Daoy (cell line): Measurements from ENCODE around the gene KRTAP9-6. TPM values are rescaled to one million over a fixed set of nuclear protein-coding genes. Genes with fewer than 3 reads are reported as not detected.
"Not testable (repeated sequence)": the region's sequence is repeated elsewhere in the genome, so short reads cannot be mapped to it uniquely, and the experiment has no call there.

Experiments
- DNase-seq: peaks from one replicate; pipeline ENCODE4 v3.0.0-alpha.2; 2015; ENCODE audit warnings: low read depth
- total RNA-seq: library from RNA; depleted of rRNA; stranded (reverse); fragments of >200 nt; shearing (Covaris generic); gene quantifications from 2 replicates; pipeline ENCODE4 v1.2.3, GENCODE V29; 2014; rRNA removed

KRTAP9-6 gene, protein sequence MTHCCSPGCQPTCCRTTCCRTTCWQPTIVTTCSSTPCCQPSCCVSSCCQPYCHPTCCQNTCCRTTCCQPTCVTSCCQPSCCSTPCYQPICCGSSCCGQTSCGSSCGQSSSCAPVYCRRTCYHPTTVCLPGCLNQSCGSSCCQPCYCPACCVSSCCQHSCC
- total RNA-seq: not detected in 2 replicates

DNA sequence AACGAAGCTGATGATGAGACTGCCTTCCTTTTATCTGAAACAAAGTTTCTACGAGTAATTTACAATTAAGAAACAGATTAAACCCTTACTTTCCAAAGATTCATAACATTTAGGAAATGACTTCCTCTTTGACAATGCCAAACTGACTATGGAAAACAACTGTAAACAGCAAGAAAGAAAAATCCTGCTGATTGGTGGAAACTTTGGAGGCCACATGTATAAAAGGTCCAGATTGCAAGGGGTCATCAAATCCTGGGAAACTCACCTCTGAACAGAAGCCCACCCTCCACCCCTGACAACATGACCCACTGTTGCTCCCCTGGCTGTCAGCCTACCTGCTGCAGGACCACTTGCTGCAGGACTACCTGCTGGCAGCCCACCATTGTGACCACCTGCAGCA, at the start of gene KRTAP9-6:
Gene KRTAP9-6 (plus strand): TSS at position 301 of the 400 bp plus-strand sequence. CDS start 0 bp downstream, at position 301.
- no peak for DNase-seq

DNA sequence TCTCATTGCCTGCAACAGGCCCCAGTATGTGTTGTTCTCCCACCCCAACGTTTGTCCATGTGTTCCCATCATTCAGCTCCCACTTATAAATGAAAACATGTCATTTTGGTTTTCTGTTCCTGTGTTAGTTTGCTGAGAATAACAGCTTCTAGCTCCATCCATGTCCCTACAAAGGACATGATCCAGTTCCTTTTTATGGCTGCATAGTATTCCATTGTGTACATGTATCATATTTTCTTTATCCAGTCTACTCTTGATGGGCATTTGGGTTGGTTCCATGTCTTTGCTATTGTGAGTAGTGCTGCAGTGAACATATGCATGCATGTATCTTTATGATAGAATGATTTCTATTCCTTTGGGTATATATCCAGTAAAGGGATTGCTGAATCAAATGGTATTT, 49.5 kb upstream of the KRTAP9-6 start:
- DNase-seq: no peak

DNA sequence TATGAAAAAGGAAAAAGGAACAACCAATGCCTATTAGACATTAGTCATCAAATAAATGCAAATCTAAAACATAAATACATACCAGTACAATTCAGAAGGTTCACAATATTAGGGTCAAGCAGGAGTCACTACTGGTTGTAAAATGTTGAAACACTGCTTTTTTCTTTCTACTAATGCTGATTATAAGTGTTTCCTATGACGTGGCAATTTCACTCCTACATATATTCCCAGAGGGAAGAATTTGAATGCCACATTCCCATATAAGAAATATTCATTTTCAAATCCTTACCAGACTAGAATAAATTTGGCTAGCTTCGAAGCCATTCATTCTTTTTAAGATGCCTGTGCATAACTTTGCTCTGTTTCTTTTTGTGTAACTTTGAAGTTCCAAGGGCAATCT, 41.4 kb upstream of the KRTAP9-6 start:
- no peak for DNase-seq

DNA sequence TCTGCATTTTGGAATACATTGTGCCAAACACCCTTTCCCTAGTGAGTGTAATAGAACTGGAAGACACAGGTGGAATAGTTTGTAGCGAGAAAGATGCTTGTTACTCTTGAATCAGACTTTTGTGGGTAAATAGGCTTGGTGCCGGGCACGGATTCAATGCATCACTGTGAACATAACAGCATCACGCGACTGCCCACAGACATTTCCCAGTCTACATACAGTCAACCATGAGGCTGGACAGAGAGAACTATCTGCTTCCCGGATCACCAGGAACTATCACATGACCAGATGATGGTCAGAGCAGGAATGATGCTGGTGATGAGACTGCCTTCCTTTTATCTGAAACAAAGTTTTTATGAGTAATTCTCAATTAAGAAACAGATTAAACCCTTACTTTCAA, 39.1 kb upstream of the KRTAP9-6 start:
- DNase-seq: no peak

DNA sequence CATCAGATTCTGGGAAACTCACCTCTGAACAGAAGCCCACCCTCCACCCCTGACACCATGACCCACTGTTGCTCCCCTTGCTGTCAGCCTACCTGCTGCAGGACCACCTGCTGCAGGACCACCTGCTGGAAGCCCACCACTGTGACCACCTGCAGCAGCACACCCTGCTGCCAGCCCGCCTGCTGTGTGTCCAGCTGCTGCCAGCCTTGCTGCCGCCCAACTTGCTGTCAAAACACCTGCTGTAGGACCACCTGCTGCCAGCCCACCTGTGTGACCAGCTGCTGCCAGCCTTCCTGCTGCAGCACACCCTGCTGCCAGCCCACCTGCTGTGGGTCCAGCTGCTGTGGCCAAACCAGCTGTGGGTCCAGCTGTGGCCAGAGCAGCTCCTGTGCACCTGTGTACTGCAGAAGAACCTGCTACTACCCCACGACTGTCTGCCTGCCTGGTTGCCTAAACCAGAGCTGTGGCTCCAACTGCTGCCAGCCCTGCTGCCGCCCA, 38.5 kb upstream of the KRTAP9-6 start, which contains the start of gene KRTAP9-2:
Gene KRTAP9-2 (plus strand): TSS at position 51 of the 498 bp plus-strand sequence. CDS start 7 bp downstream, at position 58.
- not testable (repeated sequence) for DNase-seq

DNA sequence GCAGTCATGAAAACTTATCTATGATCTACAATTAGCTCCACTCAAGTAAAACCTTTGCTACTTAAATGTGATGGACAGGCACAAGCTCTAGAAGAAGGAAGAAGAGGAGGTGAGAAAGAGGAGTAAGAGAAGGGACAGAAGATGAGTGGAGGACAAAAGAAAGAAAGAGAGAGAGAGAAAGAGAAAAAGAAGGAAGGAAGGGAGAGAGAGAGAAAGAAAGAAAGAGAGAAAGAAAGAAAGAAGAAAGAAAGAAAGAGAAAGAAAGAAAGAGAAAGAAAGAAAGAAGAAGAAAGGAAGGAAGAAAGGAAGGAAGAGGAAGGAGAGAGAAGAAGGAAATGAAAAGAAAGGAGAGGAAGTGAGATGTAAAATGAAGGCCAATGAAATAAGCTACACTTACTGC, 35.1 kb upstream of the KRTAP9-6 start:
- DNase-seq: no peak

DNA sequence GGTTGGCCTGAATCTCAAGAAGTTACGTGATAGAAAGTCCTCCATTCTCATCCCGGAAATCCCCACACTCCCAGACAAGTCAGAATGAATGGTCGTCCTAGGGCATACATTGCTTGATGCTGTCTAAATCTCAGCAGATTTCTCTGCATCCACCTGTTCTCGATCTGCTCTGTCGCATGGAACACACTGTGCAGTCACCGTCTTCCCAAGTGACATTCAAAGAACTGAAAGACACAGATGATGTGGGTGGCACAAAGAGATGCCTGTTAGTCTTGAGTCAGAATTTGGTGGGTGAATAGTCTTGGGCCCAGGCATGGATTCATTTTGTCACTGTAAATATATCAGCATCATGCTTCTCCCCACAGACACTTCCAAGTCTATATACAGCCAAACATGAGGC, 33.4 kb upstream of the KRTAP9-6 start:
- no peak for DNase-seq

DNA sequence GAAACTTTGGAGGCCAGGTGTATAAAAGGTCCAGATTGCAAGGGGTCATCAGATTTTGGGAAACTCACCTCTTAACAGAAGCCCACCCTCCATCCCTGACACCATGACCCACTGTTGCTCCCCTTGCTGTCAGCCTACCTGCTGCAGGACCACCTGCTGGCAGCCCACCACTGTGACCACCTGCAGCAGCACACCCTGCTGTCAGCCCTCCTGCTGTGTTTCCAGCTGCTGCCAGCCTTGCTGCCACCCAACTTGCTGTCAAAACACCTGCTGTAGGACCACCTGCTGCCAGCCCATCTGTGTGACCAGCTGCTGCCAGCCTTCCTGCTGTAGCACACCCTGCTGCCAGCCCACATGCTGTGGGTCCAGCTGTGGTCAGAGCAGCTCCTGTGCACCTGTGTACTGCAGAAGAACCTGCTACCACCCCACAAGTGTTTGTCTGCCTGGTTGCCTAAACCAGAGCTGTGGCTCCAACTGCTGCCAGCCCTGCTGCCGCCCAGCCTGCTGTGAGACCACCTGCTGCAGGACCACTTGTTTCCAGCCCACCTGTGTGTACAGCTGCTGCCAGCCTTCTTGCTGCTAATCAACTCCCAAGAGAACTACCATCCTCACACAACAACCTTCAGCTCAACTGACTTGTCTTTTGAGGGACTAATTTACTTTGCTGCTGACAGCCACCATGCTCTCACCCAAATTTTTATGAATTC, 32.6 kb upstream of the KRTAP9-6 start, which contains the start of gene KRTAP9-3:
Gene KRTAP9-3 (plus strand): TSS at position 51 of the 707 bp plus-strand sequence. CDS start 53 bp downstream, at position 104.
- DNase-seq: not testable (repeated sequence)

DNA sequence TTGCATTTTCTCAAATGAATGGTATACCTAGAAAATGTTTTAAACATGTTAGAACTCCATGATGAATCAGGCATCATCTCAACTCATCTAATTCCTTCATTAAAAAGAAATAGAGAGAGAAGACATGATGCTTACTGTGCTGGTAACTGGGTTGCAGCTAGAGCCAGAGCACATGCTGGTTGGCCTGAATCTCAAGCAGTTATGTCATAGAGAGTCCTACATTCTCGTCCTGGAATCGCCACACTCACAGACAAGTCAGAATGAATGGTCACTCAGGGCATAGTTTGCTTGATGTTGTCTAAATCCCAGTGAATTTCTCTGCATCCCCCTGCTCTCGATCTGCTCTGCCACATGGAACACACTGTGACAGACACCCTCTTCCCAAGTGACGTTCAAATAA, 28.1 kb upstream of the KRTAP9-6 start:
- not testable (repeated sequence) for DNase-seq

DNA sequence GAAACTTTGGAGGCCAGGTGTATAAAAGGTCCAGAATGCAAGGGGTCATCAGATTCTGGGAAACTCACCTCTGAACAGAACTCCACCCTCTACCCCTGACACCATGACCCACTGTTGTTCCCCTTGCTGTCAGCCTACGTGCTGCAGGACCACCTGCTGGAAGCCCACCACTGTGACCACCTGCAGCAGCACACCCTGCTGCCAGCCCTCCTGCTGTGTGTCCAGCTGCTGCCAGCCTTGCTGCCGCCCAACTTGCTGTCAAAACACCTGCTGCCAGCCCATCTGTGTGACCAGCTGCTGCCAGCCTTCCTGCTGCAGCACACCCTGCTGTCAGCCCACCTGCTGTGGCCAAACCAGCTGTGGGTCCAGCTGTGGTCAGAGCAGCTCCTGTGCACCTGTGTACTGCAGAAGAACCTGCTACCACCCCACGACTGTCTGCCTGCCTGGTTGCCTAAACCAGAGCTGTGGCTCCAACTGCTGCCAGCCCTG, 27.2 kb upstream of the KRTAP9-6 start, which contains the start of gene KRTAP9-8:
Gene KRTAP9-8 (plus strand): TSS at position 51 of the 489 bp plus-strand sequence. CDS start 53 bp downstream, at position 104.
- not testable (repeated sequence) for DNase-seq

DNA sequence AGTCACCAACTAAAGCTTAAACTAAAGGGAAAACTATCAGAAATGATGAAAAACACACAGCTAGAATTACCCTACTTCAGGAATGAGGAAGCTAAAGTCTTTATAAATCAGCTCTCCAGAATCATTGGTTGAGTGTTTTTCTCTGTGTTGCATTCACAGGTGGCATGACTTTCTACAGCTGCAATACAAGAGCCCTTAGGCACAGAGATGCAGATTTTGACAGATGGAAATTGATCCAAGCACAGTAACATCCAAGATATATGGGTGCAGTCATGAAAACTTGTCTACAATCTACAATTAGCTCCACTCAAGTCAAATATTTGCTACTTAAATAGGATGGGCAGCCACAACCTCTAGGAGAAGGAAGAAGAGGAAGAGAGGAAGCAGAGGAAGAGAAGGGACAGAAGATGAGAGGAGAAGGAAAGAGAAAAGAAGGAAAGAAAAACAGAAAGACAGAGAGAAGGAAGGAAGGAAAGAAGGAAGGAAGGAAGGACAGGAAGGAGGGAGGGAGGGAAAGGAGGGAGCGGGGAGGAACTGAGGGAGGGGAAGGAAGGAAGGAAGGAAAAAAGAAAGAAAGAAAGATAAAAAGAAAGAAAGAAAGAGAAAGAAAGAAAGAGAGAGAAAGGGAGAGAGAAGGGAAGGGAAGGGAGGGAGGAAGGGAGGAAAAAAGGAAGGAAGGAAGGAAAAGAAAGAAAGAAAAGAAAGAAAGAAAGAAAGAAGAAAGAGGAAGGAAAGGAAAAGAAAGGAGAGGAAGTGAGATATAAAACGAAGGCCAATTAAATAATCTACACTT, 18.0 kb upstream of the KRTAP9-6 start:
- DNase-seq: not testable (repeated sequence)

DNA sequence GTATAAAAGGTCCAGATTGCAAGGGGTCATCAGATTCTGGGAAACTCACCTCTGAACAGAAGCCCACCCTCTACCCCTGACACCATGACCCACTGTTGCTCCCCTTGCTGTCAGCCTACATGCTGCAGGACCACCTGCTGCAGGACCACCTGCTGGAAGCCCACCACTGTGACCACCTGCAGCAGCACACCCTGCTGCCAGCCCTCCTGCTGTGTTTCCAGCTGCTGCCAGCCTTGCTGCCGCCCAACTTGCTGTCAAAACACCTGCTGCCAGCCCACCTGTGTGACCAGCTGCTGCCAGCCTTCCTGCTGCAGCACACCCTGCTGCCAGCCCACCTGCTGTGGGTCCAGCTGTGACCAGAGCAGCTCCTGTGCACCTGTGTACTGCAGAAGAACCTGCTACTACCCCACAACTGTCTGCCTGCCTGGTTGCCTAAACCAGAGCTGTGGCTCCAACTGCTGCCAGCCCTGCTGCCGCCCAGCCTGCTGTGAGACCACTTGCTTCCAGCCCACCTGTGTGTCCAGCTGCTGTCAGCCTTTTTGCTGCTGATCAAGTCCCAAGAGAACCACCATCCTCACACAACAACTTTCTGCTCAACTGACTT, 15.4 kb upstream of the KRTAP9-6 start, which contains the start of gene KRTAP9-4:
Gene KRTAP9-4 (plus strand): TSS at position 51 of the 604 bp plus-strand sequence. CDS start 34 bp downstream, at position 85.
- not testable (repeated sequence) for DNase-seq

DNA sequence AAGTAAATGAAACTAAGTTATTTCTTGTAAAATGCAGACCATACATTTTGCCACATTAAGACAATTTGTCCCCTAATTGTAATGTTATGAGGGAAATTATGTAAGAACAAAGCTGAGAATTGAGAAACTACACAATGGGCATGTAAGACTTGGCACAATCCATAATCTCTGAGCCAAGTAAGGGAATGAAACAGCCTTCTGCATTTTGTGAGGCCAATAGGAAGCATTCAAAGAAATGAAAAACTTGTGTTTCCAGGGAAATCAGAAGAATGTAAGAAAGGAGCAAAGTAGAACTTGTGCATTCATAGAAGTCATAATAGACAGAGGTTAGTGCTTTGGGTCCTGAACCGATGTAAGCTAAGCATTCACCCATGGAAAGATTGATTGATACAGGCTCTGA, 13.9 kb upstream of the KRTAP9-6 start:
- no peak for DNase-seq

DNA sequence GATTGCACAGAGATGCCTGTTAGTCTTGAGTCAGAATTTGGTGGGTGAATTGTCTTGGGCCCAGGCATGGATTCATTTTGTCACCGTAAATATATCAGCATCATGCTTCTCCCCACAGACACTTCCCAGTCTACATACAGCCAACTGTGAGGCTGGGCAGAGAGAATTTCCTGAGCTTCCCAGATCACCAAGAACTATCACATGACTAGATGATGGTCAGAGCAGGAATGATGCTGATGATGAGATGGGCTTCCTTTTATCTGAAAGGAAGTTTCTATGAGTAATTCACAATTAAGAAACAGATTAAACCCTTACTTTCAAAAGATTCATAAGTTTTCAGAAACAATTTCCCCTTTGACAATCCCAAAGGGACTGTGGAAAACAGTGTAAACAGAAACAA, 10.3 kb upstream of the KRTAP9-6 start:
- DNase-seq: no peak

DNA sequence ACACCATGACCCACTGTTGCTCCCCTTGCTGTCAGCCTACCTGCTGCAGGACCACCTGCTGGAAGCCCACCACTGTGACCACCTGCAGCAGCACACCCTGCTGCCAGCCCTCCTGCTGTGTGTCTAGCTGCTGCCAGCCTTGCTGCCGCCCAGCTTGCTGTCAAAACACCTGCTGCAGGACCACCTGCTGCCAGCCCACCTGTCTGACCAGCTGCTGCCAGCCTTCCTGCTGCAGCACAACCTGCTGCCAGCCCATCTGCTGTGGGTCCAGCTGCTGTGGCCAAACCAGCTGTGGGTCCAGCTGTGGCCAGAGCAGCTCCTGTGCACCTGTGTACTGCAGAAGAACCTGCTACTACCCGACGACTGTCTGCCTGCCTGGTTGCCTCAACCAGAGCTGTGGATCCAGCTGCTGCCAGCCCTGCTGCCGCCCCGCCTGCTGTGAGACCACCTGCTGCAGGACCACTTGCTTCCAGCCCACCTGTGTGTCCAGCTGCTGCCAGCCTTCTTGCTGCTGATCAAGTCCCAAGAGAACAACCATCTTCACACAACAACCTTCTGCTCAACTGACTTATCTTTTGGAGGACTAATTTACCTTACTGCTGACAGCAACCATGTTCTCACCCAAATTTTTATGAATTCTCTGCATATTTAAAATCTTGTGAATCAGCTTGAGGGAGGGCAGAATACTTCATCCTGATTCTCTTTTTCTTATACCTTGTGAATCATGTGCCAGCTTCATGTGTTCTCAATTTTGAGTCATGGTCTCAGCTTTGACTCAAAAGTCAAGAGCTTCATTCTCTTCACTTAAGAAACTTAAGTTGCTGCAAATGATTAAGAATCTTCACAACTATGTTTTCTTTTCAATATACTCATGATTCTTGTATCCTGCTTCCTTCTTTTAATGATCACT, 9.5 kb upstream of the KRTAP9-6 start, which contains the start of gene KRTAP9-9:
Gene KRTAP9-9 (plus strand): TSS at position 4 of the 910 bp plus-strand sequence.
- DNase-seq: not testable (repeated sequence)

DNA sequence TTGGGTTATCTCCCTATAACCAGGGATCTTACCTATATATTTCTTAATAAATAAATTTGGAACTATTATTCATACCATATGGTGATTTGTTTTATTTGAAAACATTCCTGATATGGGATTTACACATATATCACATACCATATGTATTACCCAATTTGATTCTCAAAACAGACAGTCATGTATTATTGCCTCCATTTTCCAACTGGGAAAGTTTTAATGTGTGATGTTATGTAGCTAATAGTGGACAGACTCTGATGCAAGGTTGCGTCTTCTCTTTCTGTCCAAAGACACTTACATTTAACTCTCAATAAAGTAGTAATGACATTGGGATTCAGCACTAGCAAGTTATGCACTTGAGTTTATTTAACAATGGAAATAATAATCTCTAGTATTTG, 8.9 kb upstream of the KRTAP9-6 start:
- DNase-seq: no peak

DNA sequence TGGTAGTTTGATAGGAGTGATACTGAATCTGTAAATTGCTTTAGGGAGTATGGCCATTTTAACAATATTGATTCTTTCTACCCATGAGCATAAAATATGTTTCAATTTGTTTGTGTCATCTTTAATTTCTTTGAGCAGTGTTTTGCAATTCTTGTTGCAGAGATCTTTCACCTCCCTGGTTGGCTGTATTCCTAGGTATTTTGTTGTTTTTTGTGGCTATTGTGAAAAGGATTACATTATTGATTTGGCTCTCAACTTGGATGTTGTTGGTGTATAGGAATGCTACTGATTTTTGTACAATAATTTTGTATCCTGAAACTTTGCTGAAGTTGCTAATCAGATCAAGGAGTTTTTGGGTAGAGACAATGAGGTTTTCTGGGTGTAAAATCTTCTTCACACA, 6.8 kb upstream of the KRTAP9-6 start:
- no peak for DNase-seq

DNA sequence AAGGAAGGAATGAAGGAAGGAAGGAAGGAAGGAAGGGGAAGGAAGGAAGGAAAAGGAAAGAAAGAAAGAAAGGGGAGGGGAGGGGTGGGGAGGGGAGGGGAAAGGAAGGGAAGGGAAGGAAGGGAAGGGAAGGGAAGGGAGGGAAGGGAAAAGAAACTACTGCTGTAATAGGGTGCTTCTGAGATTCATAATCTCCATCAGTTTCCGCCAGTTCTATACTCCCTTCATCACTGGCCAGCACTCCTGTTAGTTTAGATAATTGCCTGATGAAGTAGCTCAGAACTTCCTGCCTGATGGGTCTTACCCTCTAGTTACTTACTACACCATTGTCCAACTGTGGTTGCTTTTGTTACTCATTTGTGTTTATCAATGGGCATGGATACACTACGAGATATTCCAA, 2.0 kb upstream of the KRTAP9-6 start:
- no peak for DNase-seq

DNA sequence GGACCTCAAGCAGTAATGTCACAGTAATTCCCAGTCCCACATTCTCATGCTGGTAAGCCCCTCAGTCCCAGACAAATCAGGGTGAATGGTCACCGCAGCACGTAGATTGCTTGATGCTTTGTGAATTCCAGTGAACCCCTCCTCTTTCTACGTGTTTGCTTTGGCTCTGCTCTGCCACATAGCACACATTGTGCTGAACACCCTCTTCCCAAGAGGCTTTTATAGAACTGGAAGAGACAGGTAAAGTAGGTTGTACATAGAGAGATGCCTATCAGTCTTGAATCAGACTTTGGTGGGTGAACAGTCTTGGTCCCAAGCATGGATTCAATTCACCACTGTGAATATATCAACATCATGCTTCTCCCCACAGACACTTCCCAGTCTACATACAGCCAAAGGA, 579 bp upstream of the KRTAP9-6 start:
- no peak for DNase-seq

DNA sequence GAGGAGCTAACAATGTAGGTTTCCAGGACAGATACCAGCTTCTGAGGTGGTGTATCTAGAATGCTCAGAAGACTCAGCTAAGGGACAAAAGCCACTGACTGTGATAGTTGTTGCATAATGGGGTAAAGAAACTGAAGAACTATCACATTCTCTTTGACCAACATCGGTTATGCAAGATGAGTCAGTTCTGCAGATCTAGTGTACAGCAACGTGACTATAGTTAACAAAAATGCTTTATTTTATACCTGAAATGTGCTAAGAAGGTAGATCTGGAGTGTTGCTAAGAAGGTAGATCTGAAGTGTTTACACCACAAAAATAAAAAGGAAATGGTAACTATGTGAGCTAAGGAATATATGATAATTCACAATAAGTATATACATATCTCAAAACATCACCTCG, 2.5 kb downstream of the KRTAP9-6 start:
- DNase-seq: no peak
